Tibial nerve (tissue), 4 donors: ENCODE data around the gene NOS1AP. TPM values are rescaled to one million over a fixed set of nuclear protein-coding genes. Genes with fewer than 3 reads are reported as not detected.

Source experiments
- DNase-seq, 2 donors: peaks; one replicate each; pipeline ENCODE4 v3.0.0-alpha.2; 2019; ENCODE audit warnings: low spot score in 2 of 2
- H3K27ac ChIP-seq, 4 donors: fragments of 200-600 bp; sonication (generic) in 3 of 4; one replicate each; pipeline ENCODE4 v1.5.1; 2017 to 2019; ENCODE audit warnings: mild to moderate bottlenecking in 1 of 4
- H3K27me3 ChIP-seq, 2 donors: fragments of 200-600 bp; sonication (generic) in 1 of 2; one replicate each; pipeline versions ENCODE4 v1.5.1 to v1.6.0; 2017 to 2019
- H3K36me3 ChIP-seq, 3 donors: fragments of 200-600 bp; sonication (generic); one replicate each; pipeline ENCODE4 v1.5.1; 2018 to 2019
- H3K4me1 ChIP-seq, 4 donors: fragments of 200-600 bp; sonication (generic) in 3 of 4; one replicate each; pipeline ENCODE4 v1.5.1; 2017 to 2019
- H3K4me3 ChIP-seq, 4 donors: fragments of 200-600 bp; sonication (generic) in 3 of 4; one replicate each; pipeline ENCODE4 v1.5.1; 2017 to 2019; ENCODE audit warnings: mild to moderate bottlenecking in 1 of 4, moderate library complexity in 1 of 4
- H3K9me3 ChIP-seq, 4 donors: fragments of 200-600 bp; sonication (generic) in 3 of 4; one replicate each; pipeline ENCODE4 v1.5.1; 2017 to 2019
- CTCF ChIP-seq, 5 experiments: fragments of 200-600 bp in 3 of 5; fragments of 450-650 bp in 2 of 5; sonication (generic) in 3 of 5; IDR thresholded peaks; one replicate each; pipeline ENCODE4 v1.5.1; 2016 to 2019; ENCODE audit warnings: antibody characterized with exemption in 5 of 5, mild to moderate bottlenecking in 3 of 5, moderate library complexity in 2 of 5
- EP300 ChIP-seq, 2 donors: sonication (generic); formaldehyde crosslinking; IDR thresholded peaks; one replicate each; pipeline ENCODE4 v1.6.1; 2017; ENCODE audit warnings: antibody characterized with exemption in 2 of 2, mild to moderate bottlenecking in 1 of 2
- POLR2A ChIP-seq, 2 donors: fragments of 450-650 bp; IDR thresholded peaks; one replicate each; pipeline ENCODE4 v1.6.1; 2017; ENCODE audit warnings: antibody characterized with exemption in 2 of 2, mild to moderate bottlenecking in 2 of 2, moderate library complexity in 2 of 2
- WGBS, 2 donors: methylation state at CpG; one replicate each; pipeline ENCODE4 v1.1.5; 2018; 5-methylcytosine and 5-hydroxymethylcytosine counted together
- total RNA-seq, 4 donors: library from RNA; depleted of rRNA; stranded (reverse); fragments of >200 nt; gene quantifications; one replicate each; pipeline ENCODE4 v1.1.0, GENCODE V29; 2016

Gene NOS1AP
- total RNA-seq, 4 donors from 2014 or later = 2.7 to 11.2 (median 5.3) TPM

- 57 to 58% methylated on average over 9 of the region's 9 CpGs for WGBS, 2 donors
- Histone ChIP-seq H3K9me3 (no peaks in the 10 kb centered on the region), H3K4me1 (peaks cover 0 to 5% (median 0%) of the 10 kb centered on the region in 4 donors), H3K27ac (no peak overlapping the region), H3K36me3 (no peaks in the 10 kb centered on the region), H3K4me3 (no peak overlapping the region), H3K27me3 (no peaks in the 10 kb centered on the region)
- no peak for DNase-seq
- no peak for TF ChIP-seq EP300 (IDR thresholded peaks at IDR 0.05)
- no peak for TF ChIP-seq POLR2A (IDR thresholded peaks at IDR 0.05)
- TF ChIP-seq CTCF (IDR thresholded peaks at IDR 0.05) = no peak
Measured at GRCh38 chr1:162175379-162176081, 106.0 kb downstream of the NOS1AP start.

GRCh38 chr1:162177126-162177525 lies 107.6 kb downstream of the NOS1AP start:
- Histone ChIP-seq H3K27ac (no peak overlapping the region), H3K27me3 (no peaks in the 10 kb centered on the region), H3K4me3 (no peak overlapping the region), H3K36me3 (no peaks in the 10 kb centered on the region), H3K4me1 (no peaks in the 10 kb centered on the region), H3K9me3 (no peaks in the 10 kb centered on the region)
- WGBS, 2 donors = 88 to 91% methylated on average over 6 of the region's 6 CpGs
- no peak for DNase-seq
- TF ChIP-seq POLR2A (IDR thresholded peaks at IDR 0.05) (no peak), CTCF (IDR thresholded peaks at IDR 0.05) (no peak), EP300 (IDR thresholded peaks at IDR 0.05) (no peak)

- Histone ChIP-seq H3K27me3 (no peaks in the 10 kb centered on the region), H3K4me3 (no peak overlapping the region), H3K9me3 (no peaks in the 10 kb centered on the region), H3K27ac (no peak overlapping the region), H3K4me1 (no peaks in the 10 kb centered on the region), H3K36me3 (no peaks in the 10 kb centered on the region)
- WGBS, 2 donors = 81 to 96% methylated on average over 4 of the region's 4 CpGs
- TF ChIP-seq CTCF (IDR thresholded peaks at IDR 0.05) (no peak), POLR2A (IDR thresholded peaks at IDR 0.05) (no peak), EP300 (IDR thresholded peaks at IDR 0.05) (no peak)
- DNase-seq = no peak
Measured at GRCh38 chr1:162178432-162178831, 108.9 kb downstream of the NOS1AP start.

GRCh38 chr1:162179121-162179520 lies 109.6 kb downstream of the NOS1AP start:
- no peak for DNase-seq
- Histone ChIP-seq H3K4me3 (no peak overlapping the region), H3K4me1 (no peaks in the 10 kb centered on the region), H3K27ac (no peak overlapping the region), H3K36me3 (no peaks in the 10 kb centered on the region), H3K9me3 (no peaks in the 10 kb centered on the region), H3K27me3 (no peaks in the 10 kb centered on the region)
- 88% methylated on average over 4 of the region's 4 CpGs for WGBS, 2 donors
- TF ChIP-seq EP300 (IDR thresholded peaks at IDR 0.05) (no peak), POLR2A (IDR thresholded peaks at IDR 0.05) (no peak), CTCF (IDR thresholded peaks at IDR 0.05) (no peak)

GRCh38 chr1:162180813-162181212 lies 111.3 kb downstream of the NOS1AP start:
- TF ChIP-seq CTCF (IDR thresholded peaks at IDR 0.05) (no peak), EP300 (IDR thresholded peaks at IDR 0.05) (no peak), POLR2A (IDR thresholded peaks at IDR 0.05) (no peak)
- H3K36me3 ChIP-seq = no peaks in the 10 kb centered on the region
- H3K4me1 ChIP-seq = no peaks in the 10 kb centered on the region
- no peak overlapping the region for H3K27ac ChIP-seq
- H3K27me3 ChIP-seq = no peaks in the 10 kb centered on the region
- no peaks in the 10 kb centered on the region for H3K9me3 ChIP-seq
- H3K4me3 ChIP-seq = no peak overlapping the region
- DNase-seq = no peak
